NCI-H526 (cell line): Measurements from ENCODE around the gene HPN.
"Not testable (repeated sequence)": the region's sequence is repeated elsewhere in the genome, so short reads cannot be mapped to it uniquely, and the experiment has no call there.

Experiments used
- DNase-seq, 2 experiments: peaks; one replicate each; lab custom pipeline; 2025; lab: John Stamatoyannopoulos, UW

HPN gene

GRCh38 chr19:35027851-35028599 is 13.5 kb upstream of the HPN start:
- DNase-seq: peak in 1 of 2 experiments; percentile 25

- DNase-seq: not testable (repeated sequence)
Measured at GRCh38 chr19:35028600-35028885, 13.0 kb upstream of the HPN start.

DNA sequence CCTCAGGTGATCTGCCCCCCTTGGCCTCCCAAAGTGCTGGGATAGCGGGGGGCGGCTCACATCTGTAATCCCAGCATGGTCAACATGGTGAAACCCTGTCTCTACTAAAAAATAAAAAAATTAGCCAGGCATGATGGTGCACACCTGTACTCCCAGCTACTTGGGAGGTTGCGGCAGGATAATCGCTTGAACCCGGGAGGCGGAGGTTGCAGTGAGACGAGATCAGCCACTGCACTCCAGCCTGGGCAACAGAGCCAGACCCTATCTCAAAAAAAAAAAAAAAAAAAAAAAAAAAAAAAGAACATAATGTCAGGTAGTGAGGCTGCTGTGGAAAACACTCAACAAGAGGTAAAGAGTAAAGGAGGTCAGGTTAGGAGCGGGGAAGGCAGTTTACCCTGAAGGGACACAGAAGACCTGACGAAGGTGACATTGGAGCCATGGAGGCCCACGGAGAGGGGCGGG is 12.2 kb upstream of the HPN start:
- DNase-seq: peak in 1 of 2 experiments; percentile 31

- no peak for DNase-seq
Measured at GRCh38 chr19:35029737-35030256, 11.7 kb upstream of the HPN start.

- DNase-seq: peak in 1 of 2 experiments; percentile 83
Measured at GRCh38 chr19:35030257-35031071, 11.1 kb upstream of the HPN start, which contains the start of gene SCN1B. Gene SCN1B (plus strand): TSS chr19:35030470. CDS start chr19:35030821, 351 bp downstream.

DNA sequence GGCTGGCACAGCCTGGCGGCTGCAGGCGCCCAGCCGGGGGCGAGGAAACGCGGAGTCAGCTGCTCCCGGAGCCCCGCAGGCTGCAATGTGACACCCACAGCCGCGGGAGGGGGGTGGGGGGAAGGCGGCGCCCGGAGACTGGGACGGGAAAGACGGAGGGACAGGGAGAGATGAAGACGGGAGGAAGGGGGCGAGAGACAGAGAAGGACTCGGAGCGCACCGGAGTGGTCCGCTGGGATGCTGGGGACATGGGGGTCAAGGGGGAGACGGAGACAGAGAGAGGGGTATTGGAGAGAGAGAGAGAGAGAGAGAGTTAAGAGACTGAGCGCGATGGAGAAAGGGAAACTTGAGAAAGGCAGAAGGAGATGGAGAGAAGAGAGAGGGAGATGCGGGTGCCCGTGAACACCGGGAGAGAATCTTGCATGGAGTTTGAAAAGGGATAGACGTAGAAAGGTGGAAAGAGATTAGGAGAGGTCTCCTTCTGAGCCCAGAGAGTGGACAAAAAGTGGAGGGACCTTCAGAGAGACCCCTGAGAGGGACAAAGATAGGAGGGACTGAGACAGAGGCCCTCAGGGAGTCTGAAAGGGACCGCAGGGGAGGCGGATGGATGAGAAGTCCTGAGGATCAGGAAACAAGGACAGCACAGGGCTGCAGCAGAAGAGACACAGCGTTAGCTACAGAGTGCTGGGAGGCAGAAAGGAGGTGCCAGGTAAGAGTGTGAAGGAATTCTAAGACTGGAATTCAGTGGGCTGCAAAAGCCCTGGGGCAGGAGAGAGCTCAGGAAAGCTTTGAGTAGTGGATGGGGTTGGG is 10.2 kb upstream of the HPN start:
- DNase-seq: peak in 1 of 2 experiments; percentile 64

GRCh38 chr19:35032356-35032865 is 9.1 kb upstream of the HPN start:
- no peak for DNase-seq

DNA sequence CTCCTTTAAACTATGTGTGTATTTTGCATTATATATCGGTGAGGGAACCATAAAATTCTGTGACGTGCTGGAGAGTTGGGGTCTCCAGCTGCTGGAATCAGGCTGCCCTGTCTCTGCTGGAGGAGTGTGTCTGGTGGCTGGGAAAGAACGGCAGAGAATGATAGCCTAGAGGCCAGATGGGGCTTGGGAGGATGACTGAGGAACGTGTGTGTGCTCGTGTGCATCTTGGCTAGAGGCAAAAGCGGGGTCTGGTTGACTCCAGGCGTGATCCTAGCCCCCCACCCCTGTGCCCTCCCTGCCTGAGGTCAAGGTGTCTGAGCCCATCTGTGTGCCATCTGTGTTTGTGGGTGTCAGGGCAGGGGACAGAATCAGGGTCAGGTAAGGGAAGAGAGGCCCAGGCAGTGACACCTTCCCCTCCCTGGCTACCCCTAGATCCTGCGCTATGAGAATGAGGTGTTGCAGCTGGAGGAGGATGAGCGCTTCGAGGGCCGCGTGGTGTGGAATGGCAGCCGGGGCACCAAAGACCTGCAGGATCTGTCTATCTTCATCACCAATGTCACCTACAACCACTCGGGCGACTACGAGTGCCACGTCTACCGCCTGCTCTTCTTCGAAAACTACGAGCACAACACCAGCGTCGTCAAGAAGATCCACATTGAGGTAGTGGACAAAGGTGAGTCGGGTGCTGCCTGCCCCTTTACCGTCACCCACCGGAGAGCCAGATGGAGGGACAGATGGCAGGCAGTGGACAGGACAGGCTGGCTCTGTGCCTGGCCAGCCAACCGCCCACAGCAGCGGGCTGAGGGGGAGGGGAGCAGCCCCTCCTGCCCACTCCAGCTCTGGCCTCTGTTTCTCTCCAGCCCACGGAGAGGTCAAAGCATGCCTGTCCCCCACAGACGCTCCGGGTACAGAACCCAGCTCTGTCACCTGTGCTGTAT is 8.2 kb upstream of the HPN start:
- DNase-seq: no peak

GRCh38 chr19:35034005-35034502 is 7.5 kb upstream of the HPN start:
- DNase-seq: no peak

- no peak for DNase-seq
Measured at GRCh38 chr19:35034588-35035382, 6.7 kb upstream of the HPN start.

- DNase-seq: no peak
Measured at GRCh38 chr19:35037716-35038622, 3.6 kb upstream of the HPN start.

DNA sequence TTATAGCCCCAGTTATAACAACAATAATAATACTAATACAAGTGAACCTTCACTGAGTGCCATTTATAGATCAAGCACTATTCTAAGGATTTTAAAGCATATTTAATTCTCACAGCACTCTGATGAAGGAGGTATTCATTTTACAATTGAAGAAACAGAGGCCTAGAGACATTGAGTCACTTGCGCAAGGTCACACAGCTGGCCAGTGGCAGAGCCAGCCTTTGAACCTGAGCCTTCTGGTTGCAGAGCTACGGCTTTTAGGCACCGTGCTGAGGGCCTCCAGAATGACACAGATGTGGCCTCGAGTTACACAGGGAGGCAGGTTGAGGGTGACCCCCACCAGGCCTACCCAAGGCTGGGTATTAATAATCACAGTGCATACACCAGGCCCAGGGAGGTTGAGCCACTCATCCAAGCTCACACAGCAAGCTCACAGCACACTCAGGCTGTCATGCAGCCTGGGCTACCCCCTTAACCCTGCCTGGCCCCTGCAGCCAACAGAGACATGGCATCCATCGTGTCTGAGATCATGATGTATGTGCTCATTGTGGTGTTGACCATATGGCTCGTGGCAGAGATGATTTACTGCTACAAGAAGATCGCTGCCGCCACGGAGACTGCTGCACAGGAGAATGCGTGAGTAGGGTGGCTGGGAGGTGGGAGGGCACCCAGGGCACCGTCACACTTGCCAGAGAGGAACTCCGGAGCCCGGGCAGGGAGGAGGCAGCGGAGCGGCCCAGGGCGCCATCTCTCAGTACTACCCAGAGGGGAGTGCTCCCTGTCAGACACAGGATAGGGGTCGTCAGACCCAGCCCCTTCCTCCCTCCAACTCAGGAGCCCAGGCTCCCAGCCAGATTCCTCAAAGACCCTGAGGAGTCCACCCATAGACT is 2.7 kb upstream of the HPN start:
- no peak for DNase-seq

- no peak for DNase-seq
Measured at GRCh38 chr19:35039881-35040825, 1.4 kb upstream of the HPN start.

DNA sequence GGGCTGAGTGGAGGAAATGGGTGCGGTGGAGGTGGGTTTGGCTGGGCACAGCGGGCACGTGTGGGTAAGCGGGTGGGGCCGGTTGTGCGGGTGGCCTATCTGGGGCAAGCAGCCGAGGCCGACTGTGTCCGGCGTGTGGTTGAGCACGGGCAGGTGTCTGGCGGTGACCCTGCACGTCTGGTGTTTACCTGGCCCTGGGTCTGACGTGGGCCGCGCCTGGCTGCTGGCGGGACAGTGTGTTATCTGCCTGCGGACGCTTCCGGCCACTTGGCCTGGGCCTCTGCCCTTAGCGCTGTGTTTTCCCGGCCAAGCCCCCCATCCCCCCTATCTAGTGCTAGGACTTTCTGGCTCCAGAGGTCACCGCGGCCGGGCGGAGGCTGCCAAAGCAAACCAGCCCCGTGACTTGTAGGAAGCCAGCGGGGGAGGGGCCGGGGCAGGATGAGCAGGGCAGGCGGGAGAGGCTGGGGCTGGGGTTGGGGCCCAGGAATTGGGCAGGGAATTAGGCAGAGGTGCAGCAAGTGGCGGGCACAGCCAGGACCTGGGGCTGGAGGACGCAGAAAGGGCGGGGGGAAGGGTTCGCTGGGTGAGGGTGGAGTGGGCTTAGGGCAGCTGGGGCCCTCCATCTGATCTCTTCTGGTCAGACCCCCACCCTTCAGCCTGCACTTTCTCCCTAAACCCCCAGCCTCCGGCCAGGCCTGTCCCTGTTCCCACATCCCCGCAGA is 534 bp upstream of the HPN start:
- DNase-seq: peak in 1 of 2 experiments; percentile 26

- no peak for DNase-seq
Measured at GRCh38 chr19:35042056-35042730, 672 bp downstream of the HPN start.
